HG03280 (cell line): ENCODE data around the gene RHOXF2.
"Not testable (repeated sequence)": the region's sequence is repeated elsewhere in the genome, so short reads cannot be mapped to it uniquely, and the experiment has no call there.

Source experiments
- ATAC-seq: cut with Tn5 transposase; IDR thresholded peaks from one replicate; pipeline ENCODE4 v1.9.1; 2021; ENCODE audit warnings: mild to moderate bottlenecking, moderate library complexity; ENCODE audit not compliant: unreplicated experiment

The RHOXF2 gene

GRCh38 chrX:120158313-120158712 is at the start of gene RHOXF2:
TSS of gene RHOXF2 (plus strand) at chrX:120158613. CDS start at chrX:120158751, 138 bp downstream.
- ATAC-seq = not testable (repeated sequence)

GRCh38 chrX:120109378-120109777 is 49.0 kb upstream of the RHOXF2 start:
- ATAC-seq = no peak

- no peak for ATAC-seq
Observed at GRCh38 chrX:120111611-120112010, 46.8 kb upstream of the RHOXF2 start.

GRCh38 chrX:120115438-120115963 is 42.9 kb upstream of the RHOXF2 start, which contains the start of gene RHOXF1:
TSS of gene RHOXF1 (minus strand) at chrX:120115913. CDS start at chrX:120115862, 51 bp downstream.
- no peak for ATAC-seq

GRCh38 chrX:120120223-120120622 is 38.2 kb upstream of the RHOXF2 start:
- ATAC-seq = no peak

- no peak for ATAC-seq
Observed at GRCh38 chrX:120125444-120125843, 33.0 kb upstream of the RHOXF2 start.

GRCh38 chrX:120128306-120128846 is 30.0 kb upstream of the RHOXF2 start:
- not testable (repeated sequence) for ATAC-seq

- ATAC-seq = no peak
Observed at GRCh38 chrX:120136128-120136527, 22.3 kb upstream of the RHOXF2 start.

GRCh38 chrX:120136840-120137239 is 21.6 kb upstream of the RHOXF2 start:
- ATAC-seq = no peak

GRCh38 chrX:120137439-120137838 is 21.0 kb upstream of the RHOXF2 start:
- ATAC-seq = no peak

- ATAC-seq = no peak
Observed at GRCh38 chrX:120140293-120140981, 18.0 kb upstream of the RHOXF2 start.

GRCh38 chrX:120144178-120144844 is 14.1 kb upstream of the RHOXF2 start:
- ATAC-seq = no peak

- no peak for ATAC-seq
Observed at GRCh38 chrX:120145295-120145925, 13.0 kb upstream of the RHOXF2 start.

- not testable (repeated sequence) for ATAC-seq
Observed at GRCh38 chrX:120146323-120146722, 12.1 kb upstream of the RHOXF2 start.

GRCh38 chrX:120147537-120147936 is 10.9 kb upstream of the RHOXF2 start:
- no peak for ATAC-seq

GRCh38 chrX:120150109-120150744 is 8.2 kb upstream of the RHOXF2 start:
- not testable (repeated sequence) for ATAC-seq

GRCh38 chrX:120159086-120159485 is 673 bp downstream of the RHOXF2 start:
- ATAC-seq = not testable (repeated sequence)

GRCh38 chrX:120193254-120193653 is 34.8 kb downstream of the RHOXF2 start:
- ATAC-seq = not testable (repeated sequence)

- peak; percentile 71 for ATAC-seq
Observed at GRCh38 chrX:120193720-120194119, 35.3 kb downstream of the RHOXF2 start.

GRCh38 chrX:120195786-120196185 is 37.4 kb downstream of the RHOXF2 start:
- not testable (repeated sequence) for ATAC-seq
